Nephron (organoid): ENCODE data around the gene GMDS.

Experiments
- H3K27ac Mint-ChIP-seq, 3 experiments: 2 replicates each; pipeline ENCODE4 v1.8.0; 2020; ENCODE audit warnings: mixed read lengths in 3 of 3, mild to moderate bottlenecking in 2 of 3, moderate library complexity in 1 of 3
- H3K27me3 Mint-ChIP-seq: 2 replicates; pipeline ENCODE4 v1.8.0; 2021; ENCODE audit warnings: low read depth, mild to moderate bottlenecking, moderate library complexity, mixed read lengths
- H3K36me3 Mint-ChIP-seq: 2 replicates; pipeline ENCODE4 v1.8.0; 2020; ENCODE audit warnings: low read depth, mixed read lengths
- H3K4me1 Mint-ChIP-seq: 2 replicates; pipeline ENCODE4 v1.8.0; 2020; ENCODE audit warnings: mixed read lengths
- H3K4me3 Mint-ChIP-seq, 3 experiments: 2 replicates each; pipeline ENCODE4 v1.8.0; 2020; ENCODE audit warnings: mild to moderate bottlenecking in 3 of 3, mixed read lengths in 3 of 3, moderate library complexity in 2 of 3
- H3K9me3 Mint-ChIP-seq: 2 replicates; pipeline ENCODE4 v1.8.0; 2020; ENCODE audit warnings: mixed read lengths
- TF ChIP-seq, protein P1 (sequence below), 3 experiments: fragments of 200-600 bp; sonication (generic); IDR thresholded peaks; one replicate each; pipeline ENCODE4 v1.5.0; 2021; ENCODE audit warnings: antibody characterized with exemption in 3 of 3; ENCODE audit not compliant: unreplicated experiment in 3 of 3

GMDS gene

GRCh38 chr6:1787894-1788293 is 457.5 kb downstream of the GMDS start:
- Mint-ChIP-seq H3K9me3 (no peaks in the 10 kb centered on the region), H3K36me3 (no peaks in the 10 kb centered on the region), H3K4me3 (no peak overlapping the region), H3K4me1 (peaks cover 10% of the 10 kb centered on the region), H3K27ac (no peak overlapping the region), H3K27me3 (peaks cover 6% of the 10 kb centered on the region)
- TF ChIP-seq, protein P1, sequence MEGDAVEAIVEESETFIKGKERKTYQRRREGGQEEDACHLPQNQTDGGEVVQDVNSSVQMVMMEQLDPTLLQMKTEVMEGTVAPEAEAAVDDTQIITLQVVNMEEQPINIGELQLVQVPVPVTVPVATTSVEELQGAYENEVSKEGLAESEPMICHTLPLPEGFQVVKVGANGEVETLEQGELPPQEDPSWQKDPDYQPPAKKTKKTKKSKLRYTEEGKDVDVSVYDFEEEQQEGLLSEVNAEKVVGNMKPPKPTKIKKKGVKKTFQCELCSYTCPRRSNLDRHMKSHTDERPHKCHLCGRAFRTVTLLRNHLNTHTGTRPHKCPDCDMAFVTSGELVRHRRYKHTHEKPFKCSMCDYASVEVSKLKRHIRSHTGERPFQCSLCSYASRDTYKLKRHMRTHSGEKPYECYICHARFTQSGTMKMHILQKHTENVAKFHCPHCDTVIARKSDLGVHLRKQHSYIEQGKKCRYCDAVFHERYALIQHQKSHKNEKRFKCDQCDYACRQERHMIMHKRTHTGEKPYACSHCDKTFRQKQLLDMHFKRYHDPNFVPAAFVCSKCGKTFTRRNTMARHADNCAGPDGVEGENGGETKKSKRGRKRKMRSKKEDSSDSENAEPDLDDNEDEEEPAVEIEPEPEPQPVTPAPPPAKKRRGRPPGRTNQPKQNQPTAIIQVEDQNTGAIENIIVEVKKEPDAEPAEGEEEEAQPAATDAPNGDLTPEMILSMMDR (IDR thresholded peaks at IDR 0.05; ENCODE audit: unreplicated experiment in 3 of 3): no peak

DNA sequence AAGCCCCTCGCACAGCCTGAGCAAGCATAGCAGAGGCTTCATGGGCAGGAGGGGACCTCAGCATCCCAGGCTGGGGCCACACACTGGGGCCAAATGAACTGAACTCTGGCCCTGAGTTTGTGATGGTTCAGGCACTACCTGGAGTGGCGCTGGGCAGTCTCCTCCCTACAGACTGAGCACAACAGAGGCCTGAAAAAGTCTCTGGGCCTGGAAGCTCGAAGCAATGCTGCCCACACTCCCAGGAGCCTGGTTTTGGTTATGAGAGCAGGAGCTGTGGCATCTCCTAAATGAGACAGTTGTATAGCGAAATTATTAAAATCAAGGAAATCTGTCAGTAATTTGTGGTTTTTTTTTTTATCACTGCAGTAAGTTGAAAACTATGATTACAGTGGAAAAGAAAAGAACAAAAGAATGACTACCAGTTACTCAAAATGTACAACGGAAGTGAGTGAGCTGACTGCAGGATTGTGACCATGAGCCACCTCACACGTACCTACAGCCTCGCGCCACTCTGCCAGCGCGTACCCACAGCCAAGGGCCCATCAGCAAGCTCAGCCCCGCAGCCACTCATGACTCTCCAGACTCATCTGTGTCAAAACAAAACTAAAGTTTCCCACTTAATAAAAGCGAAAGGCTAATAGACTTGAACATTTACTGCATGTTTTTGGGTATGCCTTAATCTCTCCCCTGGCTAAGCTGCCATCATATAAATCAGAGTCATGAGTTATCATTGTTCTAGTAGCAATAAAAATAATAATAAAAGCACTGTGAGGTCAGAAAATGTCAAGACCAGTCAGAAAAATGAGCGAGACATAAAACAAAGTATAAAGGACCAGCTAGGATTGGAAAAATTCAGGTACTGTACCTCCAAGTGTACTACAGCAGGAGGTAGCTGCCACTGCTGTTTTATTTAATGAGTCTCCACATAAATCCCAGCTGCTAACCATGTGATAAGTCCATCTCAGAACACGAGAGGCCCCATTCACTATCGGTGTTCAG is 458.7 kb downstream of the GMDS start:
- Mint-ChIP-seq H3K4me1 (peaks cover 10% of the 10 kb centered on the region), H3K9me3 (no peaks in the 10 kb centered on the region), H3K27ac (peak overlapping the region in 1 of 3 experiments; percentile 1), H3K36me3 (no peaks in the 10 kb centered on the region), H3K27me3 (peaks cover 16% of the 10 kb centered on the region), H3K4me3 (no peak overlapping the region)
- TF ChIP-seq, protein P1 (IDR thresholded peaks at IDR 0.05; ENCODE audit: unreplicated experiment in 3 of 3): no peak

GRCh38 chr6:1784422-1784884 is 461.0 kb downstream of the GMDS start:
- Mint-ChIP-seq H3K9me3 (no peaks in the 10 kb centered on the region), H3K27me3 (peaks cover 31% of the 10 kb centered on the region), H3K27ac (no peak overlapping the region), H3K4me3 (no peak overlapping the region), H3K4me1 (peaks cover 19% of the 10 kb centered on the region), H3K36me3 (no peaks in the 10 kb centered on the region)
- TF ChIP-seq, protein P1 (IDR thresholded peaks at IDR 0.05; ENCODE audit: unreplicated experiment in 3 of 3): no peak

GRCh38 chr6:1781817-1782184 is 463.6 kb downstream of the GMDS start:
- Mint-ChIP-seq H3K27me3 (peaks cover 37% of the 10 kb centered on the region), H3K36me3 (no peaks in the 10 kb centered on the region), H3K9me3 (no peaks in the 10 kb centered on the region), H3K4me1 (peaks cover 28% of the 10 kb centered on the region), H3K27ac (peak overlapping the region in 1 of 3 experiments; percentile 42), H3K4me3 (no peak overlapping the region)
- TF ChIP-seq, protein P1 (IDR thresholded peaks at IDR 0.05; ENCODE audit: unreplicated experiment in 3 of 3): no peak

DNA sequence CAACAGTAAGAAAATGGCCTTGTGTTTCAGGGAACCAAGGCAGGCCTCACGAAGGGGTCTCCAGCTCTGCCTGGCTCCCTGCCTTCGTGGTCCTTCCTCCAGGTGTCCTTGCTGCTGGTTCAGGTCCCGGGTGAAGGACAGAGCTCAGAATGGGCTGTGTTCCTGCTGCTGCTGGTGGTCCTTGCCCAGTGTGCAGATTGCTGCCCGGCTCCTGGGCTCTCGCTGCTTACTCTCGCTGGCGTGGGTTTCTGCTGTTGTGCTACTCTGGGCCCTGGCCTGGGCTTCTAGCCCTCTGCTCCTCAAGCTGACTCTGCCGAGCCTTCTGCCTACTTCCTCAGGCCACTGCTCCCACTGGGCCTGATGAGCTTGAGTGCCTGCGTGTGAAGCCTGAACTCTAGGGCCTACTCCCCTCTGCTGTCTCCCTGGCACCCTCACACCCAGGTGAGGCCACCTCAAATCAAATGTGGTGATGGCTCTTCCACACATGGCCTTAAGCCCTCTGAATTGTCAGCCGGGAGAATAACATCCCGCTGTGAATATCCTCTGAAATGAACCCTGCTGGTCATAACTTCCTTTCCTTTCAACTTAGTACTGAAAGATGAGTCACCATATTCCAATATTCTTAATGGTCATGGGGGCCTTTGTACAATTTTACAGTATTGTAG is 464.1 kb downstream of the GMDS start:
- Mint-ChIP-seq H3K36me3 (no peaks in the 10 kb centered on the region), H3K4me1 (peaks cover 28% of the 10 kb centered on the region), H3K27me3 (peaks cover 40% of the 10 kb centered on the region), H3K27ac (peak overlapping the region in 2 of 3 experiments; percentile 42 to 78), H3K4me3 (no peak overlapping the region), H3K9me3 (no peaks in the 10 kb centered on the region)
- TF ChIP-seq, protein P1 (IDR thresholded peaks at IDR 0.05; ENCODE audit: unreplicated experiment in 3 of 3): no peak
